HEK293 (cell line): ENCODE data around the gene CPNE4.

Source experiments
- CTCF ChIA-PET: fragments of 350-600 bp; formaldehyde crosslinking; extraction: SDS; loops from one replicate; lab custom pipeline; 2021; ENCODE audit warnings: antibody characterized with exemption; lab: Yijun Ruan, JAX
- POLR2A ChIA-PET: fragments of 300-600 bp; formaldehyde crosslinking; extraction: SDS; loops from one replicate; lab custom pipeline; 2020; ENCODE audit warnings: antibody characterized with exemption, inconsistent platforms; lab: Yijun Ruan, JAX
- H3K27ac ChIP-seq: fragments of 200-500 bp; sonication (Bioruptor generic); 2 replicates; pipeline ENCODE4 v1.5.1; 2014; ENCODE audit warnings: low read depth, low read length, control low read depth, inconsistent platforms; ENCODE audit errors: extremely low read depth
- H3K36me3 ChIP-seq, 2 experiments: fragments of 200-500 bp in 1 of 2; sonication (Bioruptor generic) in 1 of 2; 1 replicate in 1 of 2; 2 replicates in 1 of 2; pipeline ENCODE4 v1.5.1; 2014 to 2017; ENCODE audit warnings: inconsistent platforms in 2 of 2, low read length in 2 of 2; ENCODE audit not compliant: control insufficient read depth in 2 of 2, insufficient read depth in 1 of 2
- H3K4me1 ChIP-seq: fragments of 200-500 bp; sonication (Bioruptor generic); 2 replicates; pipeline ENCODE4 v1.5.1; 2014; ENCODE audit warnings: mild to moderate bottlenecking, low read length, inconsistent platforms; ENCODE audit not compliant: control insufficient read depth, insufficient read depth
- H3K4me3 ChIP-seq: 2 replicates; pipeline ENCODE4 v1.5.1; 2011; ENCODE audit warnings: low read depth, mild to moderate bottlenecking, control low read depth, low read length, moderate library complexity
- H3K9me3 ChIP-seq: fragments of 200-500 bp; sonication (Bioruptor generic); 2 replicates; pipeline ENCODE4 v1.5.1; 2014; ENCODE audit warnings: low read depth, low read length, inconsistent platforms; ENCODE audit not compliant: control insufficient read depth, insufficient read depth
- ATF2 ChIP-seq: fragments of 450-650 bp; formaldehyde crosslinking; IDR thresholded peaks from 2 replicates; pipeline ENCODE4 v1.5.1; 2016; ENCODE audit warnings: missing biosample characterization, missing genetic modification characterization, low read depth
- BCL11A ChIP-seq: fragments of 450-650 bp; formaldehyde crosslinking; IDR thresholded peaks from 2 replicates; pipeline ENCODE4 v1.5.1; 2016; ENCODE audit warnings: low read depth, missing biosample characterization, missing genetic modification characterization
- BCL11B ChIP-seq: fragments of 450-650 bp; formaldehyde crosslinking; IDR thresholded peaks from 2 replicates; pipeline ENCODE4 v1.5.1; 2016; ENCODE audit warnings: low read depth, missing biosample characterization, missing genetic modification characterization
- ELK4 ChIP-seq: IDR thresholded peaks from 2 replicates; pipeline ENCODE4 v1.6.1; 2011; ENCODE audit warnings: mild to moderate bottlenecking, low read depth, low read length, borderline replicate concordance
- GLIS2 ChIP-seq: fragments of 450-650 bp; formaldehyde crosslinking; IDR thresholded peaks from 2 replicates; pipeline ENCODE4 v1.5.1; 2016; ENCODE audit warnings: missing biosample characterization, missing genetic modification characterization
- KLF17 ChIP-seq: fragments of 450-650 bp; formaldehyde crosslinking; IDR thresholded peaks from 2 replicates; pipeline ENCODE4 v1.5.1; 2016; ENCODE audit warnings: missing biosample characterization, missing genetic modification characterization
- KLF9 ChIP-seq: fragments of 450-650 bp; formaldehyde crosslinking; IDR thresholded peaks from 2 replicates; pipeline ENCODE4 v1.5.1; 2016; ENCODE audit warnings: missing biosample characterization, missing genetic modification characterization, low read depth
- MEIS1 ChIP-seq: sonication (generic); formaldehyde crosslinking; IDR thresholded peaks from 2 replicates; pipeline ENCODE4 v1.8.1; 2022; ENCODE audit warnings: missing genetic modification reagents, mild to moderate bottlenecking, borderline replicate concordance
- ZBTB1 ChIP-seq: fragments of 450-650 bp; formaldehyde crosslinking; IDR thresholded peaks from 2 replicates; pipeline ENCODE4 v1.5.1; 2016; ENCODE audit warnings: missing biosample characterization, missing genetic modification characterization
- ZBTB17 ChIP-seq: fragments of 450-650 bp; formaldehyde crosslinking; IDR thresholded peaks from 2 replicates; pipeline ENCODE4 v1.5.1; 2016; ENCODE audit warnings: missing biosample characterization, missing genetic modification characterization
- ZBTB20 ChIP-seq: fragments of 450-650 bp; formaldehyde crosslinking; IDR thresholded peaks from 2 replicates; pipeline ENCODE4 v1.5.1; 2016; ENCODE audit warnings: missing biosample characterization, missing genetic modification characterization
- ZBTB7A ChIP-seq: fragments of 450-650 bp; formaldehyde crosslinking; IDR thresholded peaks from 2 replicates; pipeline ENCODE4 v1.5.1; 2016; ENCODE audit warnings: low read depth, missing biosample characterization, missing genetic modification characterization
- ZNF10 ChIP-seq: fragments of 450-650 bp; formaldehyde crosslinking; IDR thresholded peaks from 2 replicates; pipeline ENCODE4 v1.5.1; 2017; ENCODE audit warnings: missing biosample characterization, missing genetic modification characterization
- ZNF157 ChIP-seq: fragments of 450-650 bp; formaldehyde crosslinking; IDR thresholded peaks from 2 replicates; pipeline ENCODE4 v1.5.1; 2016; ENCODE audit warnings: missing biosample characterization, missing genetic modification characterization
- ZNF169 ChIP-seq: fragments of 450-650 bp; formaldehyde crosslinking; IDR thresholded peaks from 2 replicates; pipeline ENCODE4 v1.5.1; 2016; ENCODE audit warnings: missing biosample characterization, missing genetic modification characterization
- ZNF211 ChIP-seq: fragments of 450-650 bp; formaldehyde crosslinking; IDR thresholded peaks from 2 replicates; pipeline ENCODE4 v1.5.1; 2016; ENCODE audit warnings: low read depth, missing biosample characterization, missing genetic modification characterization
- ZNF23 ChIP-seq: fragments of 450-650 bp; formaldehyde crosslinking; IDR thresholded peaks from 2 replicates; pipeline ENCODE4 v1.5.1; 2016; ENCODE audit warnings: missing biosample characterization, missing genetic modification characterization, borderline replicate concordance
- ZNF311 ChIP-seq: fragments of 450-650 bp; formaldehyde crosslinking; IDR thresholded peaks from 2 replicates; pipeline ENCODE4 v1.5.1; 2017; ENCODE audit warnings: missing biosample characterization, missing genetic modification characterization, borderline replicate concordance
- ZNF404 ChIP-seq: fragments of 450-650 bp; formaldehyde crosslinking; IDR thresholded peaks from 2 replicates; pipeline ENCODE4 v1.5.1; 2017; ENCODE audit warnings: missing biosample characterization, missing genetic modification characterization
- ZNF521 ChIP-seq: fragments of 450-650 bp; formaldehyde crosslinking; IDR thresholded peaks from 2 replicates; pipeline ENCODE4 v1.5.1; 2017; ENCODE audit warnings: missing biosample characterization, mild to moderate bottlenecking, missing genetic modification characterization
- ZNF560 ChIP-seq: fragments of 450-650 bp; formaldehyde crosslinking; IDR thresholded peaks from 2 replicates; pipeline ENCODE4 v1.5.1; 2017; ENCODE audit warnings: missing biosample characterization, missing genetic modification characterization, borderline replicate concordance
- ZNF660 ChIP-seq: fragments of 450-650 bp; IDR thresholded peaks from 2 replicates; pipeline ENCODE4 v1.5.1; 2018; ENCODE audit warnings: missing biosample characterization, mild to moderate bottlenecking, missing genetic modification characterization
- ZNF677 ChIP-seq: fragments of 450-650 bp; IDR thresholded peaks from 2 replicates; pipeline ENCODE4 v1.5.0; 2018; ENCODE audit warnings: missing biosample characterization, mild to moderate bottlenecking, missing genetic modification characterization, moderate library complexity
- ZNF704 ChIP-seq: fragments of 450-650 bp; formaldehyde crosslinking; IDR thresholded peaks from 2 replicates; pipeline ENCODE4 v1.5.1; 2016; ENCODE audit warnings: missing biosample characterization, missing genetic modification characterization
- ZNF707 ChIP-seq: fragments of 450-650 bp; formaldehyde crosslinking; IDR thresholded peaks from 2 replicates; pipeline ENCODE4 v1.5.1; 2016; ENCODE audit warnings: missing biosample characterization, missing genetic modification characterization
- ZSCAN18 ChIP-seq: fragments of 450-650 bp; formaldehyde crosslinking; IDR thresholded peaks from 2 replicates; pipeline ENCODE4 v1.5.1; 2016; ENCODE audit warnings: missing biosample characterization, missing genetic modification characterization

Gene CPNE4

GRCh38 chr3:131789188-131789587 is 245.6 kb downstream of the CPNE4 start:
- H3K9me3 ChIP-seq = no peaks in the 10 kb centered on the region
- ChIA-PET CTCF (interaction anchor here (0.7 kb wide), 1 partner anchor 938 kb away, joined by 3 read pairs; no protein-coding TSS in a partner anchor), POLR2A (no interaction called here)
- no peaks in the 10 kb centered on the region for H3K36me3 ChIP-seq
- no peak overlapping the region for H3K4me3 ChIP-seq
- no peak overlapping the region for H3K27ac ChIP-seq
- no peaks in the 10 kb centered on the region for H3K4me1 ChIP-seq
- TF ChIP-seq ATF2 (tag by site-specific recombination) (no peak), ZNF704 (tag by site-specific recombination) (no peak), KLF9 (no peak), ZNF707 (no peak), ZNF10 (tag by site-specific recombination) (no peak), ZNF521 (tag by site-specific recombination) (no peak)

- POLR2A ChIA-PET = no interaction called here
- Histone ChIP-seq H3K4me1 (no peaks in the 10 kb centered on the region), H3K9me3 (no peaks in the 10 kb centered on the region), H3K4me3 (no peak overlapping the region), H3K27ac (no peak overlapping the region), H3K36me3 (no peaks in the 10 kb centered on the region)
- CTCF ChIA-PET = interaction anchor here (1.8 kb wide), 1 partner anchor 8 kb away, joined by 13 read pairs; no protein-coding TSS in a partner anchor
- TF ChIP-seq ZNF560 (tag by site-specific recombination) = no peak
- no peak for TF ChIP-seq ELK4
These were observed 248.4 kb downstream of the CPNE4 start for GRCh38 chr3:131786386-131786785.

GRCh38 chr3:131782751-131783150 is 252.1 kb downstream of the CPNE4 start:
- no peak overlapping the region for H3K4me3 ChIP-seq
- H3K4me1 ChIP-seq = no peaks in the 10 kb centered on the region
- H3K27ac ChIP-seq = no peak overlapping the region
- no peaks in the 10 kb centered on the region for H3K9me3 ChIP-seq
- TF ChIP-seq ZBTB1 (tag by site-specific recombination) (no peak), ZNF311 (tag by site-specific recombination) (no peak), ZNF211 (tag by site-specific recombination) (no peak), BCL11B (tag by site-specific recombination) (no peak), ZBTB17 (tag by site-specific recombination) (no peak), ZNF677 (tag by site-specific recombination) (no peak), BCL11A (tag by site-specific recombination) (no peak), GLIS2 (tag by site-specific recombination) (no peak), ZNF157 (tag by site-specific recombination) (no peak), ZSCAN18 (no peak), ZNF404 (no peak), KLF17 (tag by site-specific recombination) (no peak), ZNF23 (no peak), ZBTB7A (no peak), ZBTB20 (tag by site-specific recombination) (no peak), ZNF660 (tag by site-specific recombination) (no peak), ZNF169 (tag by site-specific recombination) (no peak), MEIS1 (CRISPR knock-in tag) (no peak)
- no peaks in the 10 kb centered on the region for H3K36me3 ChIP-seq
- CTCF ChIA-PET = no interaction called here
- POLR2A ChIA-PET = no interaction called here
